Caco-2 (cell line): ENCODE measurements around the gene CDYL2. TPM values are rescaled to one million over a fixed set of nuclear protein-coding genes. Genes with fewer than 3 reads are reported as not detected.
A peak's percentile ranks its signal among the peaks of the same experiment; 100 is the strongest.

Experiments
- BruUV-seq: library from RNA; stranded (reverse); fragments of 400-500 nt; replicated peaks from 2 replicates; lab custom pipeline; 2021; lab: Mats Ljungman, UMichigan
- CTCF ChIA-PET: fragments of 300-600 bp; sonication (Branson Sonifier 250); formaldehyde crosslinking; loops from one replicate; lab custom pipeline; 2022; ENCODE audit warnings: antibody characterized with exemption; lab: Charles Lee
- POLR2A ChIA-PET: fragments of 300-600 bp; sonication (Branson Sonifier 250); formaldehyde crosslinking; loops from one replicate; lab custom pipeline; 2022; ENCODE audit warnings: antibody characterized with exemption; lab: Charles Lee
- DNase-seq, 2 experiments: peaks; one replicate each; pipeline versions ENCODE4 v3.0.0 to v3.0.0-alpha.2; 2020 to 2022
- H3K27me3 ChIP-seq: replicated peaks from 2 replicates; pipeline ENCODE4 v1.6.0; 2011; ENCODE audit warnings: low read length; ENCODE audit not compliant: control insufficient read depth, insufficient read depth
- H3K36me3 ChIP-seq: 2 replicates; pipeline ENCODE4 v1.5.1; 2011; ENCODE audit warnings: low read length; ENCODE audit not compliant: control insufficient read depth, insufficient read depth
- H3K4me1 ChIP-seq: fragments of 250-450 bp; sonication (Bioruptor Pico); 2 replicates; pipeline ENCODE4 v1.5.1; 2020; ENCODE audit warnings: mild to moderate bottlenecking
- H3K4me3 ChIP-seq: 2 replicates; pipeline ENCODE4 v1.5.1; 2011; ENCODE audit warnings: low read depth, mild to moderate bottlenecking, control low read depth, low read length
- H3K9me3 ChIP-seq: fragments of 250-450 bp; sonication (Bioruptor Pico); 2 replicates; pipeline ENCODE4 v1.5.1; 2020; ENCODE audit warnings: mild to moderate bottlenecking, moderate library complexity
- H3K27ac Mint-ChIP-seq: one replicate; pipeline ENCODE4 v1.8.0; 2022; ENCODE audit warnings: mixed read lengths; ENCODE audit not compliant: unreplicated experiment
- H3K27me3 Mint-ChIP-seq: one replicate; pipeline ENCODE4 v1.8.0; 2022; ENCODE audit warnings: mixed read lengths; ENCODE audit not compliant: insufficient read depth, unreplicated experiment
- H3K36me3 Mint-ChIP-seq: one replicate; pipeline ENCODE4 v1.8.0; 2022; ENCODE audit warnings: mild to moderate bottlenecking, mixed read lengths; ENCODE audit not compliant: insufficient read depth, unreplicated experiment
- H3K4me1 Mint-ChIP-seq: one replicate; pipeline ENCODE4 v1.8.0; 2022; ENCODE audit warnings: low read depth, mixed read lengths; ENCODE audit not compliant: unreplicated experiment
- H3K4me3 Mint-ChIP-seq: one replicate; pipeline ENCODE4 v1.8.0; 2022; ENCODE audit warnings: mild to moderate bottlenecking, moderate library complexity, mixed read lengths; ENCODE audit not compliant: unreplicated experiment
- H3K9me3 Mint-ChIP-seq: one replicate; pipeline ENCODE4 v1.8.0; 2022; ENCODE audit warnings: mixed read lengths; ENCODE audit not compliant: unreplicated experiment
- CTCF ChIP-seq, 2 experiments: fragments of 200-600 bp in 1 of 2; IDR thresholded peaks; 1 replicate in 1 of 2; 2 replicates in 1 of 2; pipeline versions ENCODE4 v1.5.1 to v1.8.0; 2011 to 2022; ENCODE audit warnings: antibody characterized with exemption in 1 of 2, control low read depth in 1 of 2, inconsistent platforms in 1 of 2, low read depth in 1 of 2, low read length in 1 of 2, mild to moderate bottlenecking in 1 of 2, moderate library complexity in 1 of 2; ENCODE audit not compliant: insufficient read depth in 1 of 2, severe bottlenecking in 1 of 2, unreplicated experiment in 1 of 2
- intact Hi-C: fragments of 100-400 bp; cut with micrococcal nuclease; formaldehyde crosslinking; loops from one replicate; pipeline ENCODE4 v1.10.0; 2022; ENCODE audit not compliant: unreplicated experiment
- total RNA-seq: library from RNA; stranded (reverse); gene quantifications from 2 replicates; pipeline ENCODE4 v1.2.3, GENCODE V29; 2022

CDYL2 gene
- total RNA-seq, 1 experiment from 2014 or later = 1.8 TPM

- H3K27me3 ChIP-seq = no peaks in the 10 kb centered on the region
These were observed 188.7 kb downstream of the CDYL2 start for GRCh38 chr16:80615735-80616134.

DNA sequence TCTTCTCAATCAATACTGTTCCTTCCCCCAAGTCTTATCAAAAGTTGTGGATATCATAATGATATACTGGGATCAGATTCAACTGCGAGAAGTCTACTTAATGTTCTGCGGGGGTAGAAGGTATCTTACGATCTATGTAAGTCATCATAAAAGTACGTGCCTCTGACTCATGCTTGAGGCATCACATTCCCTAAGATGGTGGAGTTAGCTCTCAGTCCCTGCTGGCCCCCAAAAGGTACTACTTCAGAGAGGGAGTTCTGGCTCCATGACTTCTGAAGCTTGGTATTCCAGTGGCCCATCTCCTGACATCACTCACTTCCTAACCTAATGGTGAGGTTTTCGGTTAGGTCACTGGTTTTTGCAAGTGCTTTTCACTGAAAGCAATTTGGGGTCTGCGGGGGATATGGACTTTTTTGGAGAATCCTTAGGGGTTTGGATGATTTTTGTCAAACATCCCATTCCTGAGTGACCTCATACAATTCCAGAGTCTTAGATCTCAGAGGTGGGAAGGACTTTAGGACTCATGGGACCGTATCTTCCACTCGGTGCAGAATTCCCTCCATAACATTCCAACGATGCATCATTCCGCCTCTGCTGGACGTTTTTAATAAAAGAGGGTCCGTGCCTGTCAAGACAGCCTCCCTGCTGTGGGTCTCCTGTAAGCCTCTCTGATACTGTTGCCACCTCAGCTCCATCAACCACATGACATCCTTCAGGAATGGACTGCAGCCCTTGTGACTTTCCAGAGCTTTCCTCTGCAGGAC is 189.3 kb downstream of the CDYL2 start:
- no peak for TF ChIP-seq CTCF (IDR thresholded peaks at IDR 0.05; ENCODE audit: insufficient read depth in 1 of 2, low read depth in 1 of 2, low read length in 1 of 2, severe bottlenecking in 1 of 2, unreplicated experiment in 1 of 2)
- POLR2A ChIA-PET = no interaction called here
- H3K36me3 ChIP-seq = no peaks in the 10 kb centered on the region
- intact Hi-C loops = no loop called here
- peaks cover 28% of the 10 kb centered on the region for H3K4me1 ChIP-seq
- H3K9me3 Mint-ChIP-seq = peaks cover 21% of the 10 kb centered on the region
- peaks cover 10% of the 10 kb centered on the region for H3K4me1 Mint-ChIP-seq
- H3K27me3 ChIP-seq = no peaks in the 10 kb centered on the region
- no peak for DNase-seq
- BruUV-seq = no TSS peak
- H3K9me3 ChIP-seq = peaks cover 6% of the 10 kb centered on the region
- H3K27me3 Mint-ChIP-seq = no peaks in the 10 kb centered on the region
- no peak overlapping the region for H3K4me3 Mint-ChIP-seq
- CTCF ChIA-PET = no interaction called here
- peaks cover 6% of the 10 kb centered on the region for H3K36me3 Mint-ChIP-seq
- peak overlapping the region; percentile 31 for H3K27ac Mint-ChIP-seq
- H3K4me3 ChIP-seq = no peak overlapping the region

More at GRCh38 chr16:80615735-80616134, 188.7 kb downstream of the CDYL2 start:
- H3K27me3 Mint-ChIP-seq = no peaks in the 10 kb centered on the region
- peaks cover 21% of the 10 kb centered on the region for H3K9me3 Mint-ChIP-seq
- Histone ChIP-seq H3K4me3 (no peak overlapping the region), H3K4me1 (peaks cover 28% of the 10 kb centered on the region), H3K9me3 (peaks cover 6% of the 10 kb centered on the region), H3K36me3 (no peaks in the 10 kb centered on the region)
- H3K4me3 Mint-ChIP-seq = no peak overlapping the region
- TF ChIP-seq CTCF (IDR thresholded peaks at IDR 0.05; ENCODE audit: insufficient read depth in 1 of 2, low read depth in 1 of 2, low read length in 1 of 2, severe bottlenecking in 1 of 2, unreplicated experiment in 1 of 2) = no peak
- intact Hi-C loops = no loop called here
- BruUV-seq = no TSS peak
- DNase-seq = no peak
- CTCF ChIA-PET = no interaction called here
- peaks cover 10% of the 10 kb centered on the region for H3K4me1 Mint-ChIP-seq
- POLR2A ChIA-PET = no interaction called here
- H3K36me3 Mint-ChIP-seq = peaks cover 6% of the 10 kb centered on the region
- peak overlapping the region; percentile 31 for H3K27ac Mint-ChIP-seq

- H3K4me1 Mint-ChIP-seq = peaks cover 10% of the 10 kb centered on the region
- H3K27me3 Mint-ChIP-seq = no peaks in the 10 kb centered on the region
- CTCF ChIA-PET = no interaction called here
- intact Hi-C loops = no loop called here
- no peak overlapping the region for H3K4me3 Mint-ChIP-seq
- H3K36me3 Mint-ChIP-seq = peaks cover 6% of the 10 kb centered on the region
- DNase-seq = no peak
- Histone ChIP-seq H3K27me3 (no peaks in the 10 kb centered on the region), H3K36me3 (no peaks in the 10 kb centered on the region), H3K9me3 (peaks cover 6% of the 10 kb centered on the region), H3K4me3 (no peak overlapping the region), H3K4me1 (peaks cover 21% of the 10 kb centered on the region)
- no peak for TF ChIP-seq CTCF (IDR thresholded peaks at IDR 0.05; ENCODE audit: insufficient read depth in 1 of 2, low read depth in 1 of 2, low read length in 1 of 2, severe bottlenecking in 1 of 2, unreplicated experiment in 1 of 2)
- no peak overlapping the region for H3K27ac Mint-ChIP-seq
- POLR2A ChIA-PET = no interaction called here
- H3K9me3 Mint-ChIP-seq = peaks cover 21% of the 10 kb centered on the region
- no TSS peak for BruUV-seq
These were observed 191.9 kb downstream of the CDYL2 start for GRCh38 chr16:80612461-80613017.
